GM21717 (cell line): ENCODE data around the gene CELF2.
"Not testable (repeated sequence)": the region's sequence is repeated elsewhere in the genome, so short reads cannot be mapped to it uniquely, and the experiment has no call there.

Experiments
- ATAC-seq: cut with Tn5 transposase; IDR thresholded peaks from one replicate; pipeline ENCODE4 v1.9.1; 2021; ENCODE audit warnings: mild to moderate bottlenecking, moderate library complexity; ENCODE audit not compliant: unreplicated experiment

Gene CELF2

DNA sequence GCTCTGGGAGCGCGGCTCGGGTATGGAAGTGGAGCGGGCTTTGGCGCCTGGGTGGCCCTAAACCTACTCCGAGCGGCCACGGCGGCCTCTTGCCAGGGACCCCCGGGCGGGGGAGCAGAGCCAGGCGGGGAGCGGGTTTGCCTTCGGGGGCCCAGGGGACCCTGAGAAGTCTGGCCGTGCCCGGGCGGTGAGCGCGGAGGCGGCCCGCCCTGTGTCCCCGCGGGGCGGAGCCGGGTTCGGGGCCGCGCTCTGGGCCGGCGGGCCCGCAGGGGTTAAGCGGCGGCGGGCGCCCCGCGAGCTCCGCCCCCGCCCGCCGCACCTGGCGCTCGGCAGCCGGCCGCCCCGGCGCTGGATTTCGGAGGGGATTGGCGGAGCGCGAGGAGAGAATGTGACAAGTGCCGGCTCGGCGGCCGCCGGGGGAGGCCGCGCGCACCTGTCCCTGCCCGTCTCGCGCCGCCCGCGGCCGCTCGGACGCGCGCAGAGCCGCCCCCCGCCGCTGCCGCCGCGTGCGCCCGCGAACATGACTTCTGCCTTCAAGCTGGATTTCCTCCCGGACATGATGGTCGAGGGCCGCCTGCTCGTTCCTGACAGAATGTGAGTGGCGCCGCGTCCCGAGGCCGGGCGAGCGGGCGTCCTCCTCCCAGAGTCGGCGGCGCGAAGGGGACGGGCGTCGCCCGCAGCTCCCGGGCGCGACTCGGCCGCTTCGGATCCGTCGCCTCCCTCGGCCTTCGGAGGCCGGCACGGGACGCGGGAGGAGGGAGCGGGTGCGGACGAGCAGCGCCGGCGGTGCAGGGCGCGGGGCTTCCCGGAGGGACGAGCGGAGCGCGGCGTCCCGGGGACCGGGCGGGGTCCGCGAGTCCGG is at the start of gene CELF2:
Gene CELF2, plus strand, starts transcription at position 303 of the 862 bp plus-strand sequence. Its CDS starts 218 bp downstream, at position 521.
- ATAC-seq, result peak; percentile 74

DNA sequence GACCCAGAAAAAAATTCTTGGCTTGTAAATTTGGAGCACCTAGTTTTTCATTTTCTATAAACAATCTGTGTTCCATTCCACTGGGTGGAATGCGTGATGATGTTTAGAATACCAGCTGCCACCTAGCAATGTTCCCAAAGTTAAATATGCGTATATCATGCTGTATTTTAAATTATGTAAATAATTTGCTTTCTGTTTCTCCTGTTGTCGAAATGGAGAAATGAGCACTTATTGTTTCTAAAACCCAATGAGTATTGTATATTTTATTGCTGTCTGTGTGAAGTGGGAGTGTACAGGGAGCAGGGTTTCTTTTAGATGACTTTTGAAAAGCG is 49.4 kb upstream of the CELF2 start:
- no peak for ATAC-seq

DNA sequence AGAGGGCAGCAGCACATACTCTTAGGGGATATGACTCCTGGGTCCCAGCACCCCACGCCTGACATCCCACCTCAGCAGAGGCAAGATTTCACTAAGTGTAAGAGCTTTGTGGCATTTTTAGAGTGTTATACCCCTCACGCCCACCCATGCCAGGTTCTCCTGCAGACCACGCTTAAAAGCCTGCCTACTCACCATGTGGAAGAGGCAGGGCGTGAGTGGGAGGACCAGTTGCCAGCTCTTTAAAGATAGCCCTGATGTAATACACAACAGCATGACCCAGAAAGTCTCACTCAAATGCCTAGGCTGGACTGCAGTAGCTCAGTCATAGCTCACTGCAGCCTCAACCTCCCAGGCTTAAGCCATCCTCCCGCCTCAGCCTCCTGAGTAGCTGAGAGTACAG is 44.4 kb upstream of the CELF2 start:
- ATAC-seq, result no peak

DNA sequence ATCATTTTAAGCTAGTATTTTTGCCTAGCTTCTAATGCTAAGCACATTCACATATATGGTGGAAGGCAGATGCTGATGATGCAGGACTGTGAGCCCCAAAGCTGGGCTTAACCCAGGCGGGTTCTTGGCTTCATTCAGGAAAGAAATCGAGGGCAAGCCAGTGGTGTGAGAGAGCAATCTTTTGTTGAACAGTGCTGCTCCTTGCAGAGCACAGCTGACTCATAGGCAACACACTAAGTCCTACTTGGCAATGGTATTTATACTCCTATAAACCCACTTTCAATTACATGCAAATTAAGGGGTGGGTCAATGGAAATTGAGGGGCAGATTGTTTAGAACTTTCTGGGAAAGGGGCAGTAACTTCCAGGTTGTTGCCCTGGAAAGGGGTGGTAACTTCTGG is 42.0 kb upstream of the CELF2 start:
- no peak for ATAC-seq

DNA sequence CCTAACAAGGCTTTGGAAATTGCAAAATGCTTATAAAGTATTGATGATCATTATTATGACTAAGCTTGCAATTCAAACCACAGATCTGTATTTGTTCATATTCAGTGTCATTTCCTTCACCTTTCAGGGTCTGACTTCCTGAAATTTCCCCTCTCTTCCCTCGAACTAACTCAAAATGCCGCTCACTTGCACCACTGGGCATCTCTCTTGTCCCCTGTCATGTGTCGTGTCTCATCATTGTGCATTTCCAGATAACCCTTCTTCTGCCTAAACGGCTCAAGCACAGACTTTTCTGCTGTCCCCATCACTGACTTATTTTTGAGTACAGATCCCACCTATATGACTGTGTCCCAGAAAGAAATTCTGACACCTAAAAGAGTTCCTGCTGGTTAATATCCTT is 41.0 kb upstream of the CELF2 start:
- no peak for ATAC-seq

DNA sequence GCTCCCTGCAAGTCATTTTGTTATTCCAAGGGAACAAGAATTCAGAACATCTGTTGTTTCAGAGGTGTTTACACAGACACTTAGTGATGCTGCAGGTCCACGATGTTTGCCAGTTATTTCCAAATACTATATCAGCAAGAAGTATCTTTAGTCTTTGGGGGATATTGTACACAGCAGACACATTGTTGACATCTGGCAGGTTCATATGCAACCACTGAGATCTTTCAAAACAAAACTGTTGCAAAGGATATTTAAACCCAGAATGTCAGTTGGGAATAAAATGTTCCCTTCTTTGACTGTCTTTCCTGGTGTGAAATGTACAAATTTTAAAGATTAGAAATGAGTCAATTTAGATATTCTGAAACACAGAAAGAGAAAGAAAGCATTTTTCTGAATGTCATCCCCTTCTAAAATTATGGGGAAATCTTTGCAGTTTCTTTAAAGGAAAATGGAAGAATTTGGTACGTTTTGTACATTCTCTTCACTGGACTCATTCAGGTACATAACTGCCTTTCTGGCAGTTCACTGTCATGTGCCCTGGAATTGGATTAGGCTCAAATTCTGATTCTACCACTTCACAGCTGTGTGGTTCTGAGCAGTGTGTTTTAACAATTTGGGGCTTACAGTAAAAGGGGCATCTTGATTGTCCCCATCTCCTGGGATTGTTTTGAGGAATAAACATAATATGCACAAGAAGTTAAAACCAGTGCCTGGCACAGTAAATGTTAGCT is 40.3 kb upstream of the CELF2 start:
- ATAC-seq, result no peak

DNA sequence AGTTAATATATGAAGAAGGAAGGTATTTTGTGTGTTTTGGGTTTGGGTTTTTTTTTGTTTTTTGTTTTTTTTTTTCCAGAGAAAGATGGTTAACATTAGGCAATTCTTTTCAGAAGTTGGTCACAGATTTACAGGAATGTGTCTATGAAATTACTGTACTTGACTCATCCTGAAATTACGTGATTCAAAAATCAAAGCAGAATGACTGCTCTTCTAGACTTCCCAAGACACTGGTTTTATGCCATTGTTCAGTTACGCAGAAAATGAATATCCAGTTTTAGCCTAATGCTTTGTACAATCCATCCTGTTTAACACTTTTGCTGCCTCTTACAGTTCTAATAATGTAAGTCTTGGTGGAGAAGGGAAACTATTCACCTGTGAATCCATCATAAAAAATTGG is 39.7 kb upstream of the CELF2 start:
- ATAC-seq, result no peak

DNA sequence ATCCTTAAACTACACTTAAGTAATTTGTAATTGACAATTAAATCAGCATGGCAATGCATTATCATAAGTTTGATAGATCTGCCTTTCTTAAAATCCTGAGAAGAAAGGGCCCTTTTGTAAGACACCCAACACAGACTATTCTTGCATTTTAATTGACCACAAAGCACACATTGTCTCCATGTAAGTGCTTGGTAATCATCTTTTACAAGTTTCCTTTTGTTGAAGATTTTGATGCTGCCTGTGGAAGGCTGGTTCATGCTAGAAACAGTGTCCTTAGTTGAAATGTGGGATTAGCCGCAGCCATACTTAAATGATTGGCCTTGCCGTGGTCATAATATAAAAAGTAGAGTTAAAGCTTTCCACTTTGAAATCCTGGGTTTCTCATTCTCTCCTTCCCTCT is 32.3 kb upstream of the CELF2 start:
- ATAC-seq, result no peak

DNA sequence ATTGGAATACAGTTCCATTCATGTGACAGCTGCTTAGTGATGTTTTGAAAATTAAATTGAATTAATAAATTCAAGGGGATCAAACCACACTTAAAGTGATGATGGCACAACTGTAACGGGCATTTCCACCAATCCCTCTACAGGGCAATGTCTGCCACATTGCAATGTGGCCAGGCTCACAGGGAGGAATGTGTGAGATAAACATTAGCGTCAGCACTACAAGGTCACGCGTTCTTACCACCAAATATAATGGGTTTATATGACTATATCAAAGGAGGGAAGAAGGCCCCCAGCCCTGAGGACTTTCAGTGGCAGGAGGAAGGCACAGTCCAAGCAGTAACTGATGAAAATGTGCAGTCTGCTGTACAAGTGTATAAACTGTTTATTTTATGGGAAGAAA is 31.1 kb upstream of the CELF2 start:
- ATAC-seq, result no peak

DNA sequence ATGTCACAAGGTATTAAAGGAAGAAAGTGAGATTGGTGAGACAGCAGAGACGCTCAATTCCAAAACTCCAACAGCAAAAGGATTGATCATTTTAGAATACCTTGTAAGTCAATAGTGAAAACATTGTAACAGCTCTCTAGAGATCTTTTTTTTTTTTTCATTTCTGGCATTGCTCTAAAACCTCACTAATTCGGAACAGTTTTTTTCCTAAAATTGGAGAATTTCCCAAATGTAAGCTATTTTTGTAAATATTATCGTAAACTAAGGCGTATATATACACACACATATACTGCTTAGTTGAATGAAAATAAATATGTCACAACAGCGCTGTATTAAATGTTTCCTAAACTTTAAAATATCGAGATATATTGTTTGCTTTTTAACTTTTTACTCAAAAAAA is 30.6 kb upstream of the CELF2 start:
- ATAC-seq, result no peak

DNA sequence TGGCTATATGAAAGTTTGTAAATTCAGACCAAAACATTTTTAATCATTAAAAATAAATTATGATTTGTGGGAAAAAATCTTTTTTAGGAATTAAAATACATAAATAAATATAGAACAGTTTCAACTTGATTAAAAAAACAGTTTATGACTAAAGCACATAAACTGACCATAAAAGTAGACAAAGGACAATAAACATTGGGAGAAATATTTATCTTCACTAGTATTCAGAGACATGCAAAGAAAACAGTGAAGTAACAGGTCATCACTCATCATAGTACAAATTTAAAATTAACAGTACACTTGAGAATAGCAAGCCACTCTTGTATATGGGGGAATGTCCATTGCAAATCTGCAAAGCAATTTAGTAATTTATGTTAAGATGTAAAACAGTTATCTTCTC is 28.0 kb upstream of the CELF2 start:
- ATAC-seq, result no peak

DNA sequence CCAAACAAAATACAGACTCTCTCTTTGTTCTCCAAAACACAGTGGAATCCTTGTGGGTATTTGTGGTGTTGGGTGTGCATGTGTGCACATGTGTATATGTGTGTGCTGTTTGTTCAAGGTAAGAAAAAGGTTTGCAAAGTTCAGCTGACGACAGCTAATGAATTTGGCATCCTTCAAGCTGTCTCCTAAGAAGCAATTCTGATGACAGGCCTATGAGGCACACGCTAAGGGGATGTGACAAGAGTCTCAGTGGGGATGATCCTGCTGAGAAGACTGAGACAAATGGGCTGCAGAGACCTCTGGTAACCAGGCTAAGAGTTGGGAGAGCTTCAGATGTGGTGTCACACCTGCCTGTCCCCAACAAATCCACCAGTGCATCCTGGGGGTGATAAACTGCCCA is 26.5 kb upstream of the CELF2 start:
- no peak for ATAC-seq

DNA sequence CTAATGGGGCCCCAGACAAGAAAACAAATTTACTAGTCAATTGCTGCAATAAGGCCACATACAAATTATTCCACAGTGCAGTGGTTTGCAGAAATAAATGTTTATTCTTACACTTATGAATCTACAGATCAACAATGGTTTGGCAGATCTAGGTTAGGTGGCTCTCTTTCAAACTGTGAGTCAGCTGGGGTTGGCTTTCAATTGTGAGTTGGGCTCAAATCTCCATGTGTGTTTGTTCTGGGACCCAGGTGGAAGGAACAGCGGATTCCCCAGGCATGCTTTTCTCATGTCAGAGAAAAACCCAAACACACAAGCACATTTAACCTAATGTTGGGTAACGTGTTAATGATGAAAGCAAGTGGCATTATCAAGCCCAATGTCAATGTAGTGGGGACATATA is 25.6 kb upstream of the CELF2 start:
- no peak for ATAC-seq

DNA sequence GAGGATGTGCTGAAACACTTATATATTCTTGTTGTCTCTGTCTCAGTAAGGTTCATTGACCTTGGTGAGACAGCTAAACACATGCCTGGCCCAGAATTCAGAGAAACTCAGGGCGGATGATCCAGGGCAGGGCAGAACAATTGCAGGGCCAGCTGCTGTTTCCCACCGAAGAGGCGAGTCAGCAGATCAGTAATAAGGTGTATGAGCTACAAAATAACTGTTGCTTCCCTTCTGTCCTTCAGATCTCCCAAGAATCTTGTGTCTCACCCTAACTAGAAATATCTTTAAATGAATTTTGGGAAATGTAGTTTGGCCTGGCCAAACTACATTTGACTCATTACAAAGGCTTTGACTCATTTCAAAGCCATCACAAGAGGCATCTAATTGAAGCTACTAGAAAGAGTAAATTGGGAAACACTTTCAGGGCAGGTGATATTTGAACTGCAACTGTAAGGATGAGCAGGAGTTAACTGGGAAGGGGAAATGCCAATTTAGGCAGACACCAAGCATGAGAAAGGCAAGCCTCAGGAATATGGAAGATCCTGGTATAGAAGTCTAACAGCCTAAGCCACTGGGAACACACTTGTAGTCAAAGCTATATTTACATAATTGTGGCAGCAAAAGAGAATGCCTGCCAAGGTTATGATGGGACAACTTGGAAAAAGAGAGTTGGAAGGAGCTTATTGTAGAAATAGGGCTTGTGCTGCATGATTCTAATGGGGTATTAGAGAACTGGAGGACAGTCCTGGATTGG is 24.5 kb upstream of the CELF2 start:
- no peak for ATAC-seq

DNA sequence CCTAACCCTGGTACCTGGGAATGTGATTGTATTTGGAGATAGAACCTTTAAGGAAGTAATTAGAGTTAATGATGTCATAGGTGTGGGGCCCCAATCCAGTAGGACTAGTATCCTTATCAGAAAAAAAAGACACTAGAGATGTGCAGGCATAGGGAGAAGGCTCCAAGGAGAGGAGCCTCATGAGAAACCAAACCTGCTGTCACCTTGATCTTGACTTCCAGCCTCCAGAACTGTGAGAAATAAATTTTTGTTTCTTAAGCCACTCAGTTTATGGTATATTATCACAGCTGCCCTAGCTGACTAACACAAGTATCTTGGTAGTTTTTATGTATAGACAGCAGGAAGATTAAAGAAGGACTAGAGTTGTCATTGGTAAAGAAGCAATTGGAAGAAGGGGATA is 23.9 kb upstream of the CELF2 start:
- no peak for ATAC-seq

DNA sequence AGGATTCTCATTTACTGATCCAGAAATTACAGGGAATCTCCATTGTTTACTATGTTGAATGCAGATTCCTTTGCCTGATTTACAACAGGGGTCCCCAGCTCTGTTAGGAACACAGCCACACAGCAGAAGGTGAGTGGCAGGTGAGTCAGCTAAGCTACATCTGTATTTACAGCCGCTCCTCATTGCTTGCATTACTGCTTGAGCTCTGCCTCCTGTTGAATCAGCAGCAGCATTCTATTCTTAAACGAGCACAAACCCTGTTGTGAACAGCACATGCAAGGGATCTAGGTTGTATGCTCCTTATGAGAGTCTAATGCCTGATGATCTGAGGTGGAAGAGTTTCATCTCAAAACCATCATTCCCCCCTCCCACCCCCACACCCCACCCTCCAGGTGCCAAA is 23.3 kb upstream of the CELF2 start:
- no peak for ATAC-seq

DNA sequence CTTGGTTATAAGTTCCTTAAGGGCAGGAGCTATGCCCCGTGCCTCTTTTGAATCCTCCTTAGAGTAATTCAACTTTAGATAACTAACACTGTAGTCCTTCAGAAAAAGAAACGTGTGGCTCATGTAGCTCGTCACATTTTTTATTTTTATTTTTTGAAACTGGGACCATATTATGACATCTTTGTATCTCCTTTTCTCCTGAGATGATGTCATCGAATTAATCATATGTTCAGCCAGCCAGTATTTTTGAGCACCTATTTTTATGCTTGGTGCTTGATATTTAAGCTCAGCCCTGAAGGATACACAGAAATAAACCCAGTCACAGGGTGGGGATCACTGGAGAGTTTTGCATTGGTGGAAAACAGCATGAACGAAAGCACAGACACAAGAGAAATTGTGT is 22.6 kb upstream of the CELF2 start:
- ATAC-seq, result no peak

DNA sequence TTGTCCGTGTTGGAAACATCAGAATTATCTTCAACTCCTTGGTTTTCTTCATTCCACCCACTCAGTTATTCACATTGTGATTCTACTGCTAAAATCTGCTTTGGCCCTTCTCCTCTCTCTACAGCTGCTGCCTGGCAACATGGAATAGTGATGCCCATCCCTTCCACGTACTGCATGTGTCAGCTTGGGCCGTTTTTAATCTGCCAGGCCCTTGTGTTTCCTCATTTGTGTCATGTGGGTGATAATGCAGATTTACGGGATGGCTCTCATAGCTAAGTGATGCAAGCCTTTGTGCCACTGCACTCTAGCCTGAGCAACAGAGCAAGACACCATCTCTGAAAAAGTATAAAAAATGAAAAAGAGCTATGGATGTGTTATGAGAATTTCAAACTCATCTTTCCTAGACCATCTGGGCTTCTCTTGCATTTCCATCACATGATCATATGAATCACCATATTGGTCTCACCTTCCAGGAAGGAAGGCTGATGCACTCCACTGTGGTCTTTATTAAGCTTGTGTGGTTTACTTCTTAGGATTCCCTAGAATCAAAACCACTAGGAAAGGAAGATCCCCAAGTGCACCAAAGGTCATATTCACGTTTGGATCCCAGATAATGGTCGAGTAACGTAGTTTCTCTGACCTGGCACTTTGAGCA is 20.6 kb upstream of the CELF2 start:
- ATAC-seq, result no peak

DNA sequence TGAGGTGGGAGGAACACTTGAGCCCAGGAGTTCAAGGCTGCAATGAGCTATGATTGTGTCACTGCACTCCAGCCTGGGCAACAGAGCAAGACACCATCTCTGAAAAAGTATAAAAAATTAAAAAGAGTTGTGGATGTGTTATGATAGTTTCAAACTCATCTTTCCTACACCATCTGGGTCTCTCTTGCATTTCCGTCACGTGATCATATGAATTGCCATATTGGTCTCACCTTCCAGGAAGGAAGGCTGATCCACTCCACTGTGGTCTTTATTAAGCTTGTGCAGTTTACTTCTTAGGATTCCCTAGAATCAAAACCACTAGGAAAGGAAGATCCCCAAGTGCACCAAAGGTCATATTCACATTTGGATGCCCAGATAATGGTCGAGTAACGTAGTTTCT is 18.2 kb upstream of the CELF2 start:
- not testable (repeated sequence) for ATAC-seq

DNA sequence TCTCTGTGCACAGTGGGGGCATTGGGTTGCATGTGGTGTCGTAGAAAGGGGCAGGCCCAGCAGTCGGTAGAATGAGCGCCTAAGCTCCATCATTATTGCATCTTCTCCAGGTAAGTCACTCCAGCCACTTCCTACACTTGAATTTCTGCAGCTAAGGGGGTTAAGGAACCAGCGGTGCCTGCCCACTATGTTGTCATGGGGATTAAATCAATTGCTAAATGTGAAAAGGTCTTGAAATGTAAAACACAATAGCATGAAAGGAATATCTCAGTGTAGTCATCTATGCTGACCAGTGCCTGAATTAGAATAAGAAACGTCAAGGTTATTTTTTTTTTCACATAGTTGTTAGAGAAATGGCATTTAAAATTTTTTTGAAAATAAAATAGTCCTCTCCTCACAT is 15.2 kb upstream of the CELF2 start:
- ATAC-seq, result no peak

DNA sequence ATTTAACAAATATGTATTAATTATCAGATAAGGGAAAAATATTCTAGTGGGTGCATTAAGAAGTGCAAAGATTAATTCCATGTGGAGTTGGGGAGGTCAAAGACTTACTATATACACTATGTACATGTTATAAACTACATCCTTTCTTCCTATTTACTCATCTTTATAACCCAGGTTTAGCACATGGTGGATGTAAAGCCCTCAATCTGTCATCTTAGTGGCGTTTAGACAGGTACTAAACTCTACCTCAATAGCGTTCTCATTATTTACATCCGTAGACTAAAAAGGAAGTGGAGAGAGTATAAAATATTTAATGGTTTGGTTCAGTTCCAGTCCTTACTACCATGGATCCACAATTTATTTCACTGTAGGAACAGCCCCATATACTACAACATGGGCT is 14.8 kb upstream of the CELF2 start:
- ATAC-seq, result no peak
